Testis (tissue), 2 donors: ENCODE results near the gene CCT7.

Source experiments
- POLR2A ChIP-seq: fragments of 450-650 bp; IDR thresholded peaks from one replicate; pipeline ENCODE4 v1.6.1; 2017; ENCODE audit warnings: antibody characterized with exemption, mild to moderate bottlenecking, moderate library complexity
- TF ChIP-seq, protein P1 (sequence below), 3 experiments: fragments of 450-650 bp in 2 of 3; fragments of 200-600 bp in 1 of 3; sonication (generic) in 1 of 3; IDR thresholded peaks; one replicate each; pipeline ENCODE4 v1.5.1; 2016 to 2019; ENCODE audit warnings: antibody characterized with exemption in 3 of 3, mild to moderate bottlenecking in 2 of 3, moderate library complexity in 1 of 3

GRCh38 chr2:73282924-73283544 is 48.9 kb downstream of the CCT7 start:
- TF ChIP-seq, protein P1, sequence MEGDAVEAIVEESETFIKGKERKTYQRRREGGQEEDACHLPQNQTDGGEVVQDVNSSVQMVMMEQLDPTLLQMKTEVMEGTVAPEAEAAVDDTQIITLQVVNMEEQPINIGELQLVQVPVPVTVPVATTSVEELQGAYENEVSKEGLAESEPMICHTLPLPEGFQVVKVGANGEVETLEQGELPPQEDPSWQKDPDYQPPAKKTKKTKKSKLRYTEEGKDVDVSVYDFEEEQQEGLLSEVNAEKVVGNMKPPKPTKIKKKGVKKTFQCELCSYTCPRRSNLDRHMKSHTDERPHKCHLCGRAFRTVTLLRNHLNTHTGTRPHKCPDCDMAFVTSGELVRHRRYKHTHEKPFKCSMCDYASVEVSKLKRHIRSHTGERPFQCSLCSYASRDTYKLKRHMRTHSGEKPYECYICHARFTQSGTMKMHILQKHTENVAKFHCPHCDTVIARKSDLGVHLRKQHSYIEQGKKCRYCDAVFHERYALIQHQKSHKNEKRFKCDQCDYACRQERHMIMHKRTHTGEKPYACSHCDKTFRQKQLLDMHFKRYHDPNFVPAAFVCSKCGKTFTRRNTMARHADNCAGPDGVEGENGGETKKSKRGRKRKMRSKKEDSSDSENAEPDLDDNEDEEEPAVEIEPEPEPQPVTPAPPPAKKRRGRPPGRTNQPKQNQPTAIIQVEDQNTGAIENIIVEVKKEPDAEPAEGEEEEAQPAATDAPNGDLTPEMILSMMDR (IDR thresholded peaks at IDR 0.05) = no peak
- no peak for TF ChIP-seq POLR2A
